Subcutaneous abdominal adipose tissue (tissue), 5 donors: ENCODE measurements around the gene MYBPH.

Experiments
- H3K27ac ChIP-seq: one replicate; pipeline ENCODE4 v1.7.0; 2013; ENCODE audit warnings: low read depth, mild to moderate bottlenecking, inconsistent platforms, low read length, moderate library complexity
- H3K27me3 ChIP-seq, 5 donors: one replicate each; pipeline ENCODE4 v1.7.0; 2013; ENCODE audit warnings: low read length in 5 of 5, inconsistent platforms in 1 of 5; ENCODE audit not compliant: control insufficient read depth in 5 of 5, insufficient read depth in 4 of 5
- H3K36me3 ChIP-seq, 5 donors: one replicate each; pipeline ENCODE4 v1.7.0; 2013; ENCODE audit warnings: low read length in 5 of 5; ENCODE audit not compliant: control insufficient read depth in 5 of 5, insufficient read depth in 5 of 5
- H3K4me1 ChIP-seq, 5 donors: one replicate each; pipeline ENCODE4 v1.7.0; 2013; ENCODE audit warnings: low read length in 5 of 5, mild to moderate bottlenecking in 3 of 5, moderate library complexity in 1 of 5; ENCODE audit not compliant: control insufficient read depth in 5 of 5, insufficient read depth in 5 of 5
- H3K4me3 ChIP-seq, 5 donors: one replicate each; pipeline ENCODE4 v1.7.0; 2013; ENCODE audit warnings: low read length in 5 of 5, low read depth in 1 of 5
- H3K9ac ChIP-seq, 5 donors: one replicate each; pipeline ENCODE4 v1.7.0; 2013; ENCODE audit warnings: low read length in 5 of 5, mild to moderate bottlenecking in 4 of 5, moderate library complexity in 3 of 5
- H3K9me3 ChIP-seq, 5 donors: one replicate each; pipeline ENCODE4 v1.7.0; 2013; ENCODE audit warnings: low read length in 5 of 5; ENCODE audit not compliant: control insufficient read depth in 5 of 5
- donor health status: healthy.
- donor health status: healthy.
- donor health status: healthy.
- donor health status: healthy.
- donor health status: healthy.

MYBPH gene

DNA sequence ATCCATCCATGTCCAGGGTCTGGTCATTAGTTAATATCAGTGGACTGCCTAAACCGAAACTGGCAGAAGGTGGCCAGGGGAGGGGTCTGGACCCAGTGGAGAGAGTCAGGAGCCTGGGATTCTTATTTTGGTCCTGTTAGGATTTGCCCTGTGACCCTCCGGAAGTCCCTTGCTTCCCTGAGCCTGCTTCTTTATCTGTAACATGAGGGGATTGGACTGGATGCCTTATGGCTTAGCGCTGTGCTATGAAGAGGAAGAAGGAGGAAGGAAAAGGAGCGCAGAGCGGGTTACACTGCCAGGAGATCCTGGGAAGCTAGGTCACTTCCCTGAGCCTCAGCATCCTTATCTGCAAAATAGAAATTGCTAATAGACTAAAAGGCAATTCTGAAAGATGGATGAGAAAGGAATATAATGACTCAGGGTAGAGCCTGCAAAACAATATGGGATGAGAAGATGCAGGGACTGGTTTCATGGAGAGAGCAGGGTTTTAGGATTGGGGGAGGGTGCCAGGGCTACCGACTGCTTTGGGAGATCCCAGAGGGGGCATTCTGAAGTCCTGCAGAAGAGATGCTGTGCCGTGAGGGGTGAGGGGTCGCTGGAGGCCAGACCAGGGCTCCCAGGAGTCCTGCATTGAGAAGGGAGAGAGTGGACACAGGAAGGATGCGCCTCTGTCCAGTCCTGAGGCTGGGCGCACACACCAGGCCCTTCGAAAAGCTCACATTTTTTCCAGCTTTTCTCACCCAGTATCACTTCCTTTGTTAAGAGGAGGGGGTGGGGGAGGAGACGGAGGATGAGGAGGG is 48.6 kb downstream of the MYBPH start:
- no peak overlapping the region for H3K9ac ChIP-seq
- no peaks in the 10 kb centered on the region for H3K9me3 ChIP-seq
- H3K36me3 ChIP-seq = no peaks in the 10 kb centered on the region
- peaks cover 1 to 62% (median 53%) of the 10 kb centered on the region in 5 donors for H3K4me1 ChIP-seq
- H3K27me3 ChIP-seq = peaks cover 0 to 17% (median 6%) of the 10 kb centered on the region in 5 donors
- H3K4me3 ChIP-seq = peak overlapping the region in 3 of 5 donors; percentile 32 to 57 (median 55)
- H3K27ac ChIP-seq = no peak overlapping the region

DNA sequence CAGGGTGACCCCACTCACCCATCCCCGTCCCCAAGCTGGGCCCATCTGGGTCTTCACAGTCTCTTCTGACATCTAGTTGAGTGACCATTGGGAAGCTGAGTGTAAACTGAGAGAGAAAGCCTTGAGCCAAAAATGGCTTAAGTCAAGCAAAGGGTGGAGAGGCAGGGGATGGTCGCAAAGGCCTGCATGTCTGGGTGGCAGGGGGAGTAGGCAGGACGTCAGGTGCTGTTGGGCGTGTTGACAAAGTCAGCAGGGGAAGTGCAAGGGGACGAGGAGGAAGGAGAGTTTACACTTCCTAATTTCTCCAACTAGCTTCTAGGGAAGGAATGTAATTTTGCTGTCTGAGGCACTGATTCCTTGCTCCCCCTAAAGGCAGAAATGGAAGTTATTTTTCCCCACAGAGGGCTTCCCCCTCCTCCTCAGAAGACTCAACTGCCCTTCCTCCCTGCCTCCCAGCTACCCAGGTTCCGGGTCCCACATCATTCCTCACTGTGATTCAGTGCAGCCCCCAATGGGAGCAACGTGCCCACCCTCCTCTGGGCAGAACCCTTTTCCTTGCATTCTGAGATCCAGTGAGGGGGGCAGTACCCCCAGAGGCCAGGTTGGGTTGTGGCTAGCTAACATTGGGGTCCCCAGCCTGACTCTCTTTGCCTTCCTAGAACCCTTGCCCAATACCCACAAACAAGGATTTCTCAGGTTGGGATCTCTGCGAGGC is 49.3 kb downstream of the MYBPH start:
- Histone ChIP-seq H3K27me3 (peaks cover 0 to 23% (median 6%) of the 10 kb centered on the region in 5 donors), H3K4me1 (peaks cover 1 to 55% (median 48%) of the 10 kb centered on the region in 5 donors), H3K4me3 (no peak overlapping the region), H3K9me3 (no peaks in the 10 kb centered on the region), H3K27ac (no peak overlapping the region), H3K36me3 (no peaks in the 10 kb centered on the region), H3K9ac (no peak overlapping the region)

DNA sequence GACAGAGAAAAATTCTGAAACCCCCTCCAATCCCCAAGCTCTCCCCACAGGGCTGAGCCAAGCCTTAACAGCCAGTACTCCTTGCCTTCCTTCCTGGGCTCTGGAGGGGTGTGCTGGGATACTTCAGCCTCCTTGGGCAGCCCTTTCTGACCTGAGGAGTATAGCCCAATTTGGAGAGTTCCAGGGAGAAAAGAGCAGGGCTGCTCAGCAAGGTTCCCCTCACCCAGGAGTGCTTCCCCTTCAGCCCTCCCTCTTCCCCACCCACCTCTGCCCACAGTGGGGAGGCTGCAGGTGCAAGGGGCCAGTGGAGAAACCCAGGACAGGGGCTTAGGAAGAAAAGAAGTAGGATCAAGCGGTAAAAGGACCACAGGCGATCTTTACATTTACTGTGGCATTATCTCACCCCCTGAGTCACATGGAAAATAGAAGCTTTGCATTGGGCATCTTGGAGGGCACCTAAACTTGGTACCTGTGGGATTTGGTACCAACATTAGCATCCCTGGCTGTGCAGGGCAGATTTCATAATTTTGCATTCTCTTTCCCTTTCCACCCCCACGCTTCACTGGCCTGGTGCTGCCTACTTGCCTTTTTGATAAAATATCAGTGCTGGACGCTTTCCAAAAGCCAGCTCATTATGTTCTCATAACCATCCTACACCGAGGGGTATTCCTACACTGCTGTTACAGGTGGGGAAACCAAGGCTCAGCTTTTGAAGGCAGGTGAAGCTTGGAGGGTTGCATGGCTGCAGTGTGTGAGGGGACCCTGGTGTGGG is 50.9 kb downstream of the MYBPH start:
- Histone ChIP-seq H3K27me3 (peaks cover 0 to 34% (median 16%) of the 10 kb centered on the region in 5 donors), H3K9me3 (no peaks in the 10 kb centered on the region), H3K4me3 (no peak overlapping the region), H3K27ac (no peak overlapping the region), H3K4me1 (peaks cover 0 to 43% (median 36%) of the 10 kb centered on the region in 5 donors), H3K36me3 (no peaks in the 10 kb centered on the region), H3K9ac (no peak overlapping the region)

DNA sequence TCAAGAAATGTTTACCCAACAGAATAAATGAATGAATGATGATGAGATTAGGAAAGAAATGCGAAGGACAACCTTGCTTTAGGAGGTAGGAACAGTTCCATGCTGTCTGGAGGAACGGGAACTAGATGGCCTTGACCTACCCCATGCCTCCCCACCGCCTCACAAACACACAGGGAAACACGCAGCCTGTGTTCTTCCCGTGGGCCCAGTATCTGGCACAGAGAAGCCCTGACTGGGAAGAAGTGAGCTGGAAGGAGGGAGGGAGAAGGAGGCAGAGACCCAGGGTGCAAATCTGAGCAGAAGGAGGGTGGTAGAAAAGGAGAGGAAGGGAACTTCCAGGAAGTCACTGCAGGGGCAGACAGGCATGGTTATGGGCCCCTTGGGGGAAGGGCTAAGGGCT is 51.6 kb downstream of the MYBPH start:
- Histone ChIP-seq H3K9ac (no peak overlapping the region), H3K4me3 (no peak overlapping the region), H3K36me3 (no peaks in the 10 kb centered on the region), H3K27me3 (peaks cover under 1 to 36% (median 16%) of the 10 kb centered on the region in 5 donors), H3K27ac (no peak overlapping the region), H3K4me1 (peaks cover 0 to 36% (median 29%) of the 10 kb centered on the region in 5 donors), H3K9me3 (no peaks in the 10 kb centered on the region)

DNA sequence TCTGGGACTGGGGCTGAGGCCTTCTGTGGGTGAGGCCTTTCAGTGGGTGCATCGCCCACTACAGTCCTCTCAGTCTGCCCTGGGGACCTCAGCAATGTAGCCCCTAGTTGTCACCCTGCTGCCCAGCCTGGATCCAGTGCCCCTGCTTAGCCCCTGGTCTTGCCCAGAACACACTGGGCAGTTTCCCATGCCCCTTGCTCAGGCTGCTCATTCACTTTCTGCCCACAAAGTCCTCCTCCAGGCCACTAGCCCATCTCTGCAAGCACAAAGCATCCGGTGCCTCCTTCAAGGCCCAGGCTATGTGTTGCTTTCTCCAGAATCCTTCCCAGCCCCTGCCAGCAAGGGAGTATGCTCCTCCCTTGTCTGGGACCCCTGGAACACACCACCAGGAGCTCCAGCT is 53.5 kb downstream of the MYBPH start:
- H3K27me3 ChIP-seq = peaks cover 8 to 38% (median 27%) of the 10 kb centered on the region in 5 donors

DNA sequence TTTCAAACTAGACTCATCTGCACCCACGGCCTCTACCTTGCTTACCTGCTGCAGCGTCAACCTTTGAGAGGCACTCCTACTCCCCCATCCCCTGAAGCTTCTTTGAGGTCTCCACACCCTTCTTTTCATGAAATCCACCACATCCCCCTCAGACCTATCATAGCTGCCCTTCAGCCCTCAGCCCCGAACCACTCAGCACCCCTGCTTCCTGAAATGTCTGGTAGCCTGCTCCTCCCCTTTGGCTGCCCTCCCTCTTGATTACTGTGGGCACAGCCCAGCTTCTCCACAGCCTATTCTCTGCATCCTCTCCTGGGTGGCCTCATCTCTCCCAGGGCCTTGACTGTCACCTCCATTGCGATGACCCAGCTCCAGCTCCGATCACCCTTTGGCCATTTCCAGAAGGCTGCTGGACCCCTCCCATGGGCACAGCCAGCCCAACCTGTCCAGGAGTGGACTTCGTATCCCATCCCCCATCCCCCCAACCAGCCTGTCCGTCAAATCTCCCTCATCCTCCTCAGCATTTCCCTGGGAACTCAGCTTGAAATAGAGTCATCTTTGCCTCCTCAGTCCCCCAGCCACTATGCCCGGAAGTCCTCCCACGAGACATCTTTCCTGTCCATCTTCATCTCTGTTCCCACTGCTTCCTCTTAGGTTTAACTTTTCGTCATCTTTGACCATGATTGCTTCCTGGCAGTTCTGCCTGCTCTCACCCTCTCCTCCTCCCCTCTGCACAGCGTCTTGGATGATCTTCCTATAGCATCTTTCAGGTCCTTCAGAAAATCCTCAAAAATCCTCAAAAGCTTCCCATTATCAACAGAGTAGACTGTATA is 54.2 kb downstream of the MYBPH start:
- Histone ChIP-seq H3K4me3 (no peak overlapping the region), H3K36me3 (no peaks in the 10 kb centered on the region), H3K27me3 (peaks cover 10 to 40% (median 30%) of the 10 kb centered on the region in 5 donors), H3K9me3 (no peaks in the 10 kb centered on the region), H3K9ac (no peak overlapping the region), H3K27ac (no peak overlapping the region), H3K4me1 (peaks cover 2 to 13% (median 4%) of the 10 kb centered on the region in 5 donors)

More for the DNA sequence above, 53.5 kb downstream of the MYBPH start:
- no peak overlapping the region for H3K27ac ChIP-seq
- no peaks in the 10 kb centered on the region for H3K9me3 ChIP-seq
- H3K4me3 ChIP-seq = no peak overlapping the region
- H3K36me3 ChIP-seq = no peaks in the 10 kb centered on the region
- no peak overlapping the region for H3K9ac ChIP-seq
- peaks cover 2 to 20% (median 10%) of the 10 kb centered on the region in 5 donors for H3K4me1 ChIP-seq

DNA sequence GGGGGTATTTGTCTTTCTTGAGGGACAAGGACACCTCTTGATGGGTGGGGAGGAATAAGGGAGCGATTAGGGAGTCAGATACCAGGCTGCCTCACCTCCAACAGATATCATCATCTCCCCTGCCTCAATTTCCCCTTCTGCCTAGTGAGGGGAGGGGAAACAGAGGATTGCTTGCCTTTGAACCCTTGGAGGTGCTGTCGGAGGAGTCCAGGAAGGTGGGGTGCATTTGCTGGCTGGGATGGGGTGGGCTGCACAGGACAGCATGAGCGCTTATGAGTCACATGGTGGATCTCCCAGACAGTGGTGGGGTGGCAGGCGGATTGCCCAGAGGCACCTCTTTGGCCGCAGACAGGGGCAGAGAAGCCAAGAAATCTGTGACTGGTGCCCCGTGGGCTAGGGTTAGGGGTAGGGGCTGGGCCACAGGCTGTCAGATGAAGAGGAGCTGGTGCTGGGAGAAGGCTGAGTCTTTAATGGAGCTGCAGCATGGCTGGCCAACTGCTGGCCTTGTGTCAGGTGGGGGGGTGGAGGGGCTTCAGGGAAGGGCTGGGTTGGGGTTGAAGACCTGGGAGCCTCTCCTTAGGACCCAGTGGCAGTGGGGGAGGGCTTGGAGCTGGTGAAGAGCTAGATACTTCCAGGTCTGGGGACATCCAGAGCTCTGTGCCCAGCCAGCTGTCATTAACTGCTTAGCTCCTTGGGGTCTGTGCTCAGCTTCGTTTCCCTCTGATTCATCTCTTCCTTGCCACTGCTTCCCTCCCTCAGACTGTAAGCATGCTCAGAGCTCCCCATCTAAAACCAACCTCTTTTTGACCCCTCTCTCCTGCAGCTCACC is 55.1 kb downstream of the MYBPH start:
- Histone ChIP-seq H3K27me3 (peaks cover 16 to 42% (median 34%) of the 10 kb centered on the region in 5 donors), H3K9ac (no peak overlapping the region), H3K27ac (no peak overlapping the region), H3K36me3 (no peaks in the 10 kb centered on the region), H3K9me3 (no peaks in the 10 kb centered on the region), H3K4me1 (peaks cover 0 to 6% (median 2%) of the 10 kb centered on the region in 5 donors), H3K4me3 (no peak overlapping the region)
